ENCODE data around the gene PDXP.

DNA sequence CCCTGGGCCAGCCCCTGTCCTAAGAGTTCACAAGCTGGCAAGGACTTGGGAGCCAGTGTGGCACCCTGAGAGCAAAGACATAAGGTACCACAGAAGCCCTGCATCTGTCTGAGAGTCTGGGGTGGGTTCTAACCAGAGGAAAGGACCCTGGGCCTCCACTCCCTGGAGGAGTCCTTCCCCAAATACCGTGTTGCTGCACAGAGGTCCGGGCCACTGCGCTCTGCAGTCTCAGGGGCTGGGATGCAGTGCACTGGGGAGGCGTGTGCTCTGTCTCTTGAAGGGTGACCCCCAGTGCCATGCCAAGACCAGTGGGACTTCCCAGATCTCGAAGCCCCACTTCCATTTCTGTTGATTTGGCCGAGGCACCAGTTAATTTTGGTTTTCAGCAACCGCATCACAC is 23.4 kb upstream of the PDXP start:
- TF ChIP-seq BHLHE40 (IDR thresholded peaks at IDR 0.05; ENCODE audit: low read depth, low read length) (no peak), MAZ (IDR thresholded peaks at IDR 0.05; ENCODE audit: borderline replicate concordance, low read depth, low read length) (no peak), MAFK (IDR thresholded peaks at IDR 0.05; ENCODE audit: low read depth, low read length) (no peak), POLR2A (IDR thresholded peaks at IDR 0.05; ENCODE audit: low read depth, low read length) (no peak), FOS (IDR thresholded peaks at IDR 0.05; ENCODE audit: low read depth, low read length) (no peak)
- TF ChIP-seq, protein P1, sequence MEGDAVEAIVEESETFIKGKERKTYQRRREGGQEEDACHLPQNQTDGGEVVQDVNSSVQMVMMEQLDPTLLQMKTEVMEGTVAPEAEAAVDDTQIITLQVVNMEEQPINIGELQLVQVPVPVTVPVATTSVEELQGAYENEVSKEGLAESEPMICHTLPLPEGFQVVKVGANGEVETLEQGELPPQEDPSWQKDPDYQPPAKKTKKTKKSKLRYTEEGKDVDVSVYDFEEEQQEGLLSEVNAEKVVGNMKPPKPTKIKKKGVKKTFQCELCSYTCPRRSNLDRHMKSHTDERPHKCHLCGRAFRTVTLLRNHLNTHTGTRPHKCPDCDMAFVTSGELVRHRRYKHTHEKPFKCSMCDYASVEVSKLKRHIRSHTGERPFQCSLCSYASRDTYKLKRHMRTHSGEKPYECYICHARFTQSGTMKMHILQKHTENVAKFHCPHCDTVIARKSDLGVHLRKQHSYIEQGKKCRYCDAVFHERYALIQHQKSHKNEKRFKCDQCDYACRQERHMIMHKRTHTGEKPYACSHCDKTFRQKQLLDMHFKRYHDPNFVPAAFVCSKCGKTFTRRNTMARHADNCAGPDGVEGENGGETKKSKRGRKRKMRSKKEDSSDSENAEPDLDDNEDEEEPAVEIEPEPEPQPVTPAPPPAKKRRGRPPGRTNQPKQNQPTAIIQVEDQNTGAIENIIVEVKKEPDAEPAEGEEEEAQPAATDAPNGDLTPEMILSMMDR (conservative IDR thresholded peaks at IDR 0.05; ENCODE audit: low read depth, low read length) = no peak
